HG02588 (cell line): ENCODE results near the gene PLSCR1.
A peak's percentile ranks its signal among the peaks of the same experiment; 100 is the strongest.
"Not testable (repeated sequence)": the region's sequence is repeated elsewhere in the genome, so short reads cannot be mapped to it uniquely, and the experiment has no call there.

Experiments used
- ATAC-seq: cut with Tn5 transposase; IDR thresholded peaks from one replicate; pipeline ENCODE4 v1.9.1; 2021; ENCODE audit warnings: mild to moderate bottlenecking, moderate library complexity; ENCODE audit not compliant: unreplicated experiment

PLSCR1 gene

DNA sequence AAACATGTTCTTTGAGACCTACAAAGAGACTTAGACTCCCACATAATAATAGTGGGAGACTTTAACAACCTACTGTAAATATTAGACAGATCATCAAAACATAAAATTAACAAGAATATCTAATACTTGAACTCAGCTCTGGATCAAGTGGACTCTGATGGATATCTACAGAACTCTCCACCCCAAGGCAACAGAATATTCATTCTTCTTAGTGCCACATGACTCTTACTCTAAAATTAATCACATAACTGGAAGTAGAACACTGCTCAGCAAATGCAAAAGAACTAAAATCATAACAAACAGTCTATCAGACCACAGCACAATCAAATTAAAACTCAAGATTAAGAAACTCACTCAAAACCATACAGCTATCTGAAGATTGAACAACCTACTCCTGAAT is 59.1 kb downstream of the PLSCR1 start:
- no peak for ATAC-seq

DNA sequence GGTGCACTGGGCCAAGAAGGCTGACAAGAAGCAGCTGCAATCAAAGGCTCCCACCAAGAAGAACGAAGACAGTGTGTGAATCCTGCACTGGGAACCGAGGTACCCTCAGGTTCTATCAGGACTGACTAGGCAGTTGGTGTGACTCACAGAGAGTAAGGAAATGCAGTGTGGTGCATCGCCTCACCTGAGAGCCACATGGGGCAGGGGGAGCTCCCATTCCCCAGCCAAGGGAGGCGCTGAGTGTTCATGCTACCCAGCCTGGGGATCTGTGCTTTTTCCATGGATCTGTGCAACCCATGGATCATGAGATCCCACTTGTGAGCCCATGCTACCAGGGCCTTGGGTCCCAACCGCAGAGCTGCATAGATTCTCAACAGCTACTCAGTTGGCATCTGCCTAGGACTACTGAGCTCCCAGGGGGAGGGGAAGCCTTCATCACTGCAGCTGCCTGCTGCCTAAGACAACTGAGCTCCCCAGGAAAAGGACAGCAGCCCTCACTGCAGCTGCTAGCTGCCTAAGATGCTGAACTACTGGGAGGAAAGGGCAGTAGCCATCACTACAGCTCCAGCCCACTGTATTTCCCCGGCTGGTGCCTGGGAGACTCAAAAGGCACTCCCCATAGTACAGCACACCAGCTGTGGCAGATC is 68.2 kb downstream of the PLSCR1 start:
- no peak for ATAC-seq

DNA sequence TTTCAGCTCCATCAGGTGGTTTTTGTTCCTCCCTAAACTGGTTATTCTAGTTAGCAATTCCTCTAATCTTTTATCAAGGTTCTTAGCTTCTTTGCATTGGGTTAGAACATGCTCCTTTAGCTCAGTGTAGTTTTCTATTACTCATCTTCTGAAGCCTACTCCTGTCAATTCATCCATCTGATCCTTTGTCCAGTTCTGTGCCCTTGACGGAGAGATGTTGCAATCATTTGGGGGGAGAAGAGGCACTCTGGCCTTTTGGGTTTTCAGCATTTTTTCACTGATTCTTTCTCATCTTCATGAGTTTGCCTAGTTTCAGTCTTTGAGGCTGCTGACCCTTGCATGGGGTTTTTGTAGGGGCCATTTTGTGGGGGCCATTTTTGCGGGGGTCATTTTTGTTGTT is 69.4 kb downstream of the PLSCR1 start:
- not testable (repeated sequence) for ATAC-seq

DNA sequence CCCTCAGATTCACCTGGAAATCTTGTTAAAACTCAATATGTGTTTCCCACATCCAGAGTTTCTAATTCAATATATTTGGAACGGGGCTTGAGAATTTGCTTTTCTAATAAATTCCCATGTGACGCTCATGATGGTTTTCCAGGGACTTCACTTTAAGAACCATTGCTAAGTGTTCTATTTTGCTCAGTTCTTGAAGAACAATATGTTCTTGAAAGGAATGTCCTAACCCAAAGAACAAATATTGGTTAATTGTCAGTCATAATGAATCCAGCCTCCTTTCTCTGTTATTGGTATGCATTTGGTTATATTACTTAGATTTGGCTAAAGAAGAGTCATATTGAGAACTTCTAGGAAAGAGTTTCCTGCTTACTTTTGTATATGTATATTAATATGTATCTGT is 70.7 kb downstream of the PLSCR1 start:
- ATAC-seq, result no peak

DNA sequence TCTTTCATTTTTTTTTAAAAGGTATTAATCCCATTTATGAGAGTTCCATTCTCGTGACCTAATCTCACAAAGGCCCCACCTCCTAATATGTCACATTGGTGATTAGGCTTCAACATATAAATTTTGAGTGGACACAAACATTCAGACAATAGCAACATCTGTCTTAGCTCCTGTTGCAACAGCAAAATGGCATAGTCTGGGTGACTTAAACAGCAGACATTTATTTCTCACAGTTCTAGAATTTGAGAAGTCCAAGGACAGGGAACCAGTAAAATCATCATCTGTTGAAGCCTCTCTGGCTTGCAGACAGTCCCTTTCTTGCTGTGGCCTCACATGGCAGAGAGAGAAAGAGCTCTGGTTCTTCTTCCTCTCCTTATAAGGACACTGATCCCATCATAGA is 71.8 kb downstream of the PLSCR1 start:
- no peak for ATAC-seq

- ATAC-seq, result no peak
Measured at GRCh38 chr3:146471012-146471411, 73.4 kb downstream of the PLSCR1 start.

DNA sequence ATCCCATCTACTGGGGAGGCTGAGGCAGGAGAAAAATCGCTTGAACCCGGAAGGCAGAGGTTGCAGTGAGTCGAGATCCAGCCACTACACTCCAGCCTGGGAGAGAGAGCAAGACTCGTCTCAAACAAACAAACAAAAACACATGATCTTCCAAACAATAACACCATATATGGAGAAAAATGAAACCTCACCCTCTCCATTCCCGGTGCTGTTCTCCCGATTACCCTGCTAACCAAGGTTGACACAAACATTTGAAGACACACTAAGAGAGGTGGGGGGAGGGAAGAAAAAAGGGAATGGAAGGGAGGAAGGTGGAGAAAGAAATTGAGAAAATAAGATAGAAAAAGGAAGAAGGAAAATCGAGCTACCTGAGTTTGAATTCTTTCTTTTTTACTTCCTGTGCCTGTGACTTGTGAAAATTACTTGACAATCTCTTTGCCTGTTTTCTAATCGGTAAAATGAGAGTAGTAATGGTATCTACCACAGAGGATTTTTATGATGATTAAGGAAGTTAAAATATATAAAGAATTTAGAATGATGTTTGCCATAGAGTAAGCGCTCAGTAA is 73.9 kb downstream of the PLSCR1 start:
- no peak for ATAC-seq

DNA sequence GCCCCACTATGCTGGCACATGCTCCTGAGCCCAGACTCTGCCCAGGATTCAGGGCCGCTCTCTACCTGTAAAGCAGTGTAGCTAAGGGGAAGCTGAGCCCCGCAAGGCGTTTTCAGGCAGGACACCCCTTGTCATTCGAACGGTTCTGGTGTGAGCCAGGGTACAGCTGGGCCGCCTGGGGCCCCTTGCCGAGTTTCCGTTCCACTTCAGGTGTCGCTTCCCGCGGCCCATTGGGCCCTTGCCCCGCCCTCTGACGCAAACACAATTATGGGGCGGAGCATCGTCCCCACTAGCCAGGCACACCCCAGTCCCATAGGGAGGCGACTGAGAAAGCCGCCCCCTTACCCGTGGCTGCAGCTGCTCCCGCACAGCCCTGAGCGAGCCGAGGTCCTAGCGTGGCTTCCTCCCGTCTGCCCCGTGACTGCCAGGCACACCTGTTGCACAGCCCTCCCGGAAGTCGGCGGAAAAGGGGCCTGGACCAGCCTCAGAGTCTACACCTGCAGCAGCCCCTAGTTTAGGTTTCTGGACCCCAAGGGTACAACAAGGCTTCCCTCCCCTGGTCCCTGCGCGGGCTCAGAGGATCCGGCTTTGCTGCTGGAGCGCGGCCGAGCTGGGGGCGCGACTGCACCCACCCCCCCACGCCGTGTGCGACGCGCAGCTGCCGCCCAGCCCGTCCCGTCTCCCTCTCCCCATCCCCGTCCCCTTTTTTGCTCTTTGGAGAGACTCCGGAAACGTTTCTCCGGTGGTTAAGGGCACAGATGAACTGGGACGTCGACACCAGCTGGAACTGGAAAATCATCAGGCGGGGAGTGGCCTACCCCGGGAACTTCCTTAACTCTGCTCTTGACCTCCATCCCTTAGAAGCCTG is 75.0 kb downstream of the PLSCR1 start, which contains the start of gene PLSCR2:
PLSCR2 (minus strand) TSS at position 412 of the 868 bp plus-strand sequence. CDS start 9,657 bp downstream, outside the sequence.
- ATAC-seq, result peak; percentile 94

DNA sequence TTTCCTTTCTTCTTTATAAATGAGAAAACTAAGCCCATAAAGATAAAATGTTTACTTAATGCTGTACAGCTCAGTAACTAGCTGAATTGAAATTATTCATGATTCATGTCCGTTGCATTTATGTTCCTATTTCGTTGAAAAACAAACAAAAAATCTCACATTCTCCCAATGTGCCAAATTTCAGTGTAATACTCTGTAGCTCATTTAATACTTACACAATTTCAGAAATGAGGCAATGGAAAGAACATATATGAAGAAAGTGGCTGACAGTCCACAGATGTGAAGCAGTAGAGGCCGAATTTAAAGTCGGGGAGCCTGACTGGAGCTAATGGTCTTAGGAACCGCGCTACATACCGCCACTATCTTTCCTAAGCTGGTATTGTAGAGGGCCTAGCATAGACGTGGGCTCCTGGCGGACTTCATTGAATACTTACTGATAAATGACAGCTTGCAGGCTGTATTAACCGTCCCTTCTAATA is 75.7 kb downstream of the PLSCR1 start:
- ATAC-seq, result no peak

- no peak for ATAC-seq
Measured at GRCh38 chr3:146468234-146468633, 76.2 kb downstream of the PLSCR1 start.

- ATAC-seq, result no peak
Measured at GRCh38 chr3:146466604-146467003, 77.8 kb downstream of the PLSCR1 start.

GRCh38 chr3:146465693-146466465 is 78.5 kb downstream of the PLSCR1 start:
- no peak for ATAC-seq
